ENCODE results near the gene SLX4IP.
"Not testable (repeated sequence)": the region's sequence is repeated elsewhere in the genome, so short reads cannot be mapped to it uniquely, and the experiment has no call there.

SLX4IP gene

DNA sequence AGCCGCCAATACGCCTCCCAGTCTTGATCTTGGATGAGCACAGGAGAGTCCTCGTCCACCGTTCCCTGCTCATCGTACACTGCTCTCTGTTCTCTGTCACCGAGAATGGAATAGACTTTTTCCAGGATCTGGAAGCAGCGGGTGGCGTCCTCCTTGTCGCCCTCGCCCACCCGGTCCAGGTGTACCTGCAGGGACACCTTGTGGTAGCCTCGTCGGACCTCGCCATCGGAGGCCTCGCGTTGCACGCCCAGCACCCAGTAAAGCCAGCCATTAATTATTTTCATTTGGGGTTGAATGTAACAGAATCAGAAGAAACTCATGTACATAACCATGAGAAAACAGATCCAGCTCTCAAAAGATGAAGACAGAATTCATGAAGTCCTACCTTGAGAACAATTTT is 178.8 kb downstream of the SLX4IP start:
- no peak for DNase-seq (ENCODE audit: low read depth in 1 of 2, low spot score in 1 of 2)
- Histone ChIP-seq H3K27me3 (ENCODE audit: insufficient read depth, poor library complexity, severe bottlenecking) (no peaks in the 10 kb centered on the region), H3K4me3 (replicated peaks; ENCODE audit: insufficient read depth, low read length) (no peak overlapping the region), H3K27ac (replicated peaks) (no peak overlapping the region)
- TF ChIP-seq POLR2AphosphoS5 (IDR thresholded peaks at IDR 0.05; ENCODE audit: low read depth) (no peak), SPI1 (IDR thresholded peaks at IDR 0.05; ENCODE audit: borderline replicate concordance, low read depth) (no peak), GABPA (IDR thresholded peaks at IDR 0.05; ENCODE audit: low read depth) (no peak)
- TF ChIP-seq, protein P1, sequence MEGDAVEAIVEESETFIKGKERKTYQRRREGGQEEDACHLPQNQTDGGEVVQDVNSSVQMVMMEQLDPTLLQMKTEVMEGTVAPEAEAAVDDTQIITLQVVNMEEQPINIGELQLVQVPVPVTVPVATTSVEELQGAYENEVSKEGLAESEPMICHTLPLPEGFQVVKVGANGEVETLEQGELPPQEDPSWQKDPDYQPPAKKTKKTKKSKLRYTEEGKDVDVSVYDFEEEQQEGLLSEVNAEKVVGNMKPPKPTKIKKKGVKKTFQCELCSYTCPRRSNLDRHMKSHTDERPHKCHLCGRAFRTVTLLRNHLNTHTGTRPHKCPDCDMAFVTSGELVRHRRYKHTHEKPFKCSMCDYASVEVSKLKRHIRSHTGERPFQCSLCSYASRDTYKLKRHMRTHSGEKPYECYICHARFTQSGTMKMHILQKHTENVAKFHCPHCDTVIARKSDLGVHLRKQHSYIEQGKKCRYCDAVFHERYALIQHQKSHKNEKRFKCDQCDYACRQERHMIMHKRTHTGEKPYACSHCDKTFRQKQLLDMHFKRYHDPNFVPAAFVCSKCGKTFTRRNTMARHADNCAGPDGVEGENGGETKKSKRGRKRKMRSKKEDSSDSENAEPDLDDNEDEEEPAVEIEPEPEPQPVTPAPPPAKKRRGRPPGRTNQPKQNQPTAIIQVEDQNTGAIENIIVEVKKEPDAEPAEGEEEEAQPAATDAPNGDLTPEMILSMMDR (IDR thresholded peaks at IDR 0.05; ENCODE audit: insufficient read depth, low read length): no peak
- TF ChIP-seq, protein P2, sequence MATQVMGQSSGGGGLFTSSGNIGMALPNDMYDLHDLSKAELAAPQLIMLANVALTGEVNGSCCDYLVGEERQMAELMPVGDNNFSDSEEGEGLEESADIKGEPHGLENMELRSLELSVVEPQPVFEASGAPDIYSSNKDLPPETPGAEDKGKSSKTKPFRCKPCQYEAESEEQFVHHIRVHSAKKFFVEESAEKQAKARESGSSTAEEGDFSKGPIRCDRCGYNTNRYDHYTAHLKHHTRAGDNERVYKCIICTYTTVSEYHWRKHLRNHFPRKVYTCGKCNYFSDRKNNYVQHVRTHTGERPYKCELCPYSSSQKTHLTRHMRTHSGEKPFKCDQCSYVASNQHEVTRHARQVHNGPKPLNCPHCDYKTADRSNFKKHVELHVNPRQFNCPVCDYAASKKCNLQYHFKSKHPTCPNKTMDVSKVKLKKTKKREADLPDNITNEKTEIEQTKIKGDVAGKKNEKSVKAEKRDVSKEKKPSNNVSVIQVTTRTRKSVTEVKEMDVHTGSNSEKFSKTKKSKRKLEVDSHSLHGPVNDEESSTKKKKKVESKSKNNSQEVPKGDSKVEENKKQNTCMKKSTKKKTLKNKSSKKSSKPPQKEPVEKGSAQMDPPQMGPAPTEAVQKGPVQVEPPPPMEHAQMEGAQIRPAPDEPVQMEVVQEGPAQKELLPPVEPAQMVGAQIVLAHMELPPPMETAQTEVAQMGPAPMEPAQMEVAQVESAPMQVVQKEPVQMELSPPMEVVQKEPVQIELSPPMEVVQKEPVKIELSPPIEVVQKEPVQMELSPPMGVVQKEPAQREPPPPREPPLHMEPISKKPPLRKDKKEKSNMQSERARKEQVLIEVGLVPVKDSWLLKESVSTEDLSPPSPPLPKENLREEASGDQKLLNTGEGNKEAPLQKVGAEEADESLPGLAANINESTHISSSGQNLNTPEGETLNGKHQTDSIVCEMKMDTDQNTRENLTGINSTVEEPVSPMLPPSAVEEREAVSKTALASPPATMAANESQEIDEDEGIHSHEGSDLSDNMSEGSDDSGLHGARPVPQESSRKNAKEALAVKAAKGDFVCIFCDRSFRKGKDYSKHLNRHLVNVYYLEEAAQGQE (IDR thresholded peaks at IDR 0.05; ENCODE audit: insufficient replicate concordance, low read depth): no peak

DNA sequence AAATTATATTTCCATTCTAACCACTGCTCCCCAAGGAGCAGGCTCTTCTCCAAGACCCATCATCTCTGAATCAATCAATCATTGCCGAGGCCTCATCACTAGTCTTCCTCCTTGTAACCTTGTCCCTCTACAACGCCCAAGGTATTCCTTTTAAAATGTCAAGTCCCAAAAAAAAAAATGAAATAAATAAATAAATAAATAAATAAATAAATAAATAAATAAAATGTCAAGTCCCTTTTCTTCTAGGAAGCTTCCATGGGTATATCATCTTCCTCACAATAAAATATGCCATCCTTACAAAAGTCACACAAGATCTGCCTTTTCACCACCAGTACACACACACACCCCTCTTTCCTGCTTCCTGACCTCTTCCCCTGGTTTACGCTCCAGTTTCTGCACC is 181.1 kb downstream of the SLX4IP start:
- no peak for DNase-seq (ENCODE audit: low read depth in 1 of 2, low spot score in 1 of 2)
- no peak overlapping the region for H3K4me3 ChIP-seq (replicated peaks; ENCODE audit: insufficient read depth, low read length)
- TF ChIP-seq POLR2AphosphoS5 (IDR thresholded peaks at IDR 0.05; ENCODE audit: low read depth) (no peak), SPI1 (IDR thresholded peaks at IDR 0.05; ENCODE audit: borderline replicate concordance, low read depth) (no peak), GABPA (IDR thresholded peaks at IDR 0.05; ENCODE audit: low read depth) (no peak)
- TF ChIP-seq, protein P1 (IDR thresholded peaks at IDR 0.05; ENCODE audit: insufficient read depth, low read length): no peak
- TF ChIP-seq, protein P2 (IDR thresholded peaks at IDR 0.05; ENCODE audit: insufficient replicate concordance, low read depth): no peak

DNA sequence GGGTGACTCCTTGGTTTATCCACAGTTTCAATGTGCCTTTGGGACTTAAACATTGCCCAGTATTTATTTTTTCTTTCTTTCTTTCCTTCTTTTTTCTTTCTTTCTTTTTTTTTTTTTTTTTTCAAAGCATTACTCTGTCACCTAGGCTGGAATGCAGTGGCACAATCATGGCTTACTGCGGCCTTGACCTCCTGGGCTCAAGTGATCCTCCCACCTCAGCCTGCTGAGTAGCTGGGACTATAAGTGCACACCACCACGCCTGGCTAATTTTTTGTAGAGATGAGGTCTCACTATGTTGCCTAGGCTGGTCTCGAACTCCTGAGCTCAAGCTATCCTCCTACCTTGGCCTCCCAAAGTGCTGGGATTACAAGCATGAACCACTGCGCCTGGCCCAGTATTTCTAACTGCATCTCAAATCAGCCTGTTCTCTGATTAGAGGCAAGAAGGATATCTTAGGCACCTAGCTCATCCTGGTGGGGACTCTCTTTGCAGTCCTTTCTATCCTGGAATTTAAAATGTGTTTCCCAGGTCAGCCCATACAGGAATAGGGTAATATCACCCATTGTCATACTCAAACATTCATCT is 182.5 kb downstream of the SLX4IP start:
- not testable (repeated sequence) for H3K27me3 ChIP-seq (ENCODE audit: insufficient read depth, poor library complexity, severe bottlenecking); H3K4me3 ChIP-seq (replicated peaks; ENCODE audit: insufficient read depth, low read length); DNase-seq (ENCODE audit: low read depth in 1 of 2, low spot score in 1 of 2); H3K27ac ChIP-seq (replicated peaks)

More for the DNA sequence above, 181.1 kb downstream of the SLX4IP start:
- no peaks in the 10 kb centered on the region for H3K27me3 ChIP-seq (ENCODE audit: insufficient read depth, poor library complexity, severe bottlenecking)
- no peak overlapping the region for H3K27ac ChIP-seq (replicated peaks)

GRCh38 chr20:10618611-10619245 is 183.6 kb downstream of the SLX4IP start:
- no peaks in the 10 kb centered on the region for H3K27me3 ChIP-seq (ENCODE audit: insufficient read depth, poor library complexity, severe bottlenecking)
- no peak overlapping the region for H3K27ac ChIP-seq (replicated peaks)
- TF ChIP-seq, protein P1 (IDR thresholded peaks at IDR 0.05; ENCODE audit: insufficient read depth, low read length): no peak
- TF ChIP-seq SPI1 (IDR thresholded peaks at IDR 0.05; ENCODE audit: borderline replicate concordance, low read depth) (no peak), GABPA (IDR thresholded peaks at IDR 0.05; ENCODE audit: low read depth) (no peak), POLR2AphosphoS5 (IDR thresholded peaks at IDR 0.05; ENCODE audit: low read depth) (no peak)
- TF ChIP-seq, protein P2 (IDR thresholded peaks at IDR 0.05; ENCODE audit: insufficient replicate concordance, low read depth): no peak
- no peak for DNase-seq (ENCODE audit: low read depth in 1 of 2, low spot score in 1 of 2)
- no peak overlapping the region for H3K4me3 ChIP-seq (replicated peaks; ENCODE audit: insufficient read depth, low read length)
